GM18873 (cell line): Measurements from ENCODE around the gene NANP.

Source experiments
- ATAC-seq: cut with Tn5 transposase; IDR thresholded peaks from one replicate; pipeline ENCODE4 v1.9.1; 2021; ENCODE audit warnings: mild to moderate bottlenecking, moderate library complexity, moderate number of reproducible peaks; ENCODE audit not compliant: unreplicated experiment, low FRiP score

NANP gene

GRCh38 chr20:25573288-25574251 lies 50.2 kb downstream of the NANP start:
- ATAC-seq: no peak

- no peak for ATAC-seq
Measured at GRCh38 chr20:25571817-25572216, 52.0 kb downstream of the NANP start.

DNA sequence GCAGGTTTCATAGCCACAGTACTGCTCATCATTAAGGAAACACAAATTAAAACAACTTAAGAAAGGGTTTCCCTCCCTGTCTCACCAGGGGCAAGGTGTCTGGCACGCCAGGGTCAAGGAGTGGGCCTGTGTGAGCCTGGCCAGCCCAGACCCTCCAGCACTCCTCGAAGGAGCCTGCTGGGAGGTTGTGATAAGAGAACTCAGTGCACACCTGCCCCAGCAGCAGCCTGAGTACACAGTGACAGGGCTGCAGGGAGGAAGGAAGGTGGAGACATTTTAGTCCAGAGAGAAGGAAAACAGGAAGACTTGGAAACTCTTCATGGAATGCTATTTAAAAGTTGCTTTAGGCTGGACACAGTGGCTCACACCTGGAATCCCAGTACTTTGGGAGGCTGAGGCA lies 52.6 kb downstream of the NANP start:
- no peak for ATAC-seq

- no peak for ATAC-seq
Measured at GRCh38 chr20:25570148-25570530, 53.7 kb downstream of the NANP start.

GRCh38 chr20:25567286-25567685 lies 56.5 kb downstream of the NANP start:
- ATAC-seq: no peak

- no peak for ATAC-seq
Measured at GRCh38 chr20:25566821-25567220, 57.0 kb downstream of the NANP start.

DNA sequence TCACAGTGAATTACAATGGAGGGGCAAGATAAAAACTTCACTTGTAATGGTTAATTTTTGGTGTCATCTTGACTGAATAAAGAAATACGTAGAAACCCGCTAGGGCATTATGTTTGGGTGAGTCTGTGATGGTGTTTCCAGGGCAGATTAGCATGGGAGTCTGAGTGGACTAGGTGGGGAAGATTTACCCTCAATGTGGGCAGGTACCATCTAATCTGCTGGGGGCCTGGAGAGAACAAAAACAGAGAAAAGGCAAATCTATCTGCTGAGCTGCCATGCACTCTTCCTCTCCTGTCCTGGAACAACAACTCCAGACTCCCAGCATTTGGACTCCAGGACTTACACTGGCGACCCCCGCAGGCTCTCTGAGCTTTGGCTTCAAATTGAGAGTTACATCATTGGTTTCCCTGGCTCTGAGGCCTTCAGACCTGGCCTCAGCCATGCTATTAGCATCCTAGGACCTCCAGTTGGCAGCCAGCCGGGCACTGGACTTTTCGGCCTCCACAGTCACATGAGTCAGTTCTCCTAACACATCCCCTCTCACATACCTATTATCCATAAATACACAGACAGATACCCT lies 58.1 kb downstream of the NANP start:
- no peak for ATAC-seq

GRCh38 chr20:25563876-25564275 lies 59.9 kb downstream of the NANP start:
- no peak for ATAC-seq

DNA sequence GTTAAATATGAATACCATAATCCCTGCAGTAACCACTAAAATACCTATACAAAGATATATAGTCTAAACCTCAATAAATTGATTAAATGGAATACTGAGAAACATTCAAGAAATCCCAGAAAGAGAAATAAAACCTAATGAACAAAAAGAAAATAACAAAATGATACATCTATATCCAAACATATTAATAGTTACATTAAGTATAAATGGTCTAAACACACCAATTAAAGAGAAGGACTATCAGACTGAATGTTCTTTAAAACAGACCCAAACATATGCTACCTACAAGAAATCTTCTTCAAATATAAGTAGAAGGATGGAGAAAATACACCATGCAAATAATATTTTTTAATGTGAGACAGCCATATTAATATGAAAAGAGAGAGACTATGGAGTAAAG lies 60.5 kb downstream of the NANP start:
- no peak for ATAC-seq
